ENCODE results near the gene SIRT3. TPM values are rescaled to one million over a fixed set of nuclear protein-coding genes. Genes with fewer than 3 reads are reported as not detected.

SIRT3 gene
- total RNA-seq, 6 experiments from 2014 or later: 9.2 to 22.0 (median 15.5) TPM

DNA sequence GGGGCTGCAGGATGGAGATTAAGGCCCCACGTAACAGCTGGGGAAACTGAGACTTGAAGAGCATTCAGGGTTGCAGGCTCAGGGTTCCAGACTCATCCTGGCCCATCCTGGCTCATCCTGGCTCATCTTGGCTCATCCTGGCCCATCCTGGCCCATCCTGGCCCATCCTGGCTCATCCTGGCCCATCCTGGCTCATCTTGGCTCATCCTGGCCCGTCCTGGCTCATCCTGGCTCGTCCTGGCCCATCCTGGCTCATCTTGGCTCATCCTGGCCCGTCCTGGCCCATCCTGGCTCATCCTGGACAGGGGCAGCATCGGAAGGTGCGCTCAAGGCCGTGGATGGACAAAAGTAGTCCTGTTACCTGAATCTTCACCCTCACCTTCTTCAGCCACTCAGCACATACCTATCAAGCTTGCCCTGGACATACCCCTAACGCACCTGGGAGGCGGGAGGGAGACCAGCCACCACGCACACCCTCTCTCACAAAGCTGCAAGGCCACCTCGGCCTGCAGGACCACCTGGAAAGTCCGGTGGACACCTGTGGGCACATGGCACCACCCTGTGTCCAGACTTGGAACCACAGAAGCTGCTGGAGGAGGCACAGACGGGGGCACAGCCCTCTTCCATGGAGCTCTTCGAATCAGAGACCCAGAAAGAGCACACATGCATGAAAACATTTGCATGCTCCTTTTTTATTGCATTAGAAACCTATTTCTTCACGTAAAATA is 21.8 kb upstream of the SIRT3 start:
- peaks cover 0 to 4% (median 0%) of the 10 kb centered on the region in 4 donors for H3K36me3 ChIP-seq
- intact Hi-C loops (cut with DNase I): loop anchor here in 1 of 2 donors (10.0 kb wide), 1 partner anchor 107 kb away; the partner anchor contains the start of gene B4GALNT4
- no peaks in the 10 kb centered on the region for H3K9me3 ChIP-seq
- peak in 2 of 4 donors; percentile 32 to 35 for ATAC-seq
- DNase-seq: no peak
- H3K4me1 ChIP-seq: no peaks in the 10 kb centered on the region
- no peak for TF ChIP-seq POLR2A (IDR thresholded peaks at IDR 0.05)
- TF ChIP-seq, protein P1, sequence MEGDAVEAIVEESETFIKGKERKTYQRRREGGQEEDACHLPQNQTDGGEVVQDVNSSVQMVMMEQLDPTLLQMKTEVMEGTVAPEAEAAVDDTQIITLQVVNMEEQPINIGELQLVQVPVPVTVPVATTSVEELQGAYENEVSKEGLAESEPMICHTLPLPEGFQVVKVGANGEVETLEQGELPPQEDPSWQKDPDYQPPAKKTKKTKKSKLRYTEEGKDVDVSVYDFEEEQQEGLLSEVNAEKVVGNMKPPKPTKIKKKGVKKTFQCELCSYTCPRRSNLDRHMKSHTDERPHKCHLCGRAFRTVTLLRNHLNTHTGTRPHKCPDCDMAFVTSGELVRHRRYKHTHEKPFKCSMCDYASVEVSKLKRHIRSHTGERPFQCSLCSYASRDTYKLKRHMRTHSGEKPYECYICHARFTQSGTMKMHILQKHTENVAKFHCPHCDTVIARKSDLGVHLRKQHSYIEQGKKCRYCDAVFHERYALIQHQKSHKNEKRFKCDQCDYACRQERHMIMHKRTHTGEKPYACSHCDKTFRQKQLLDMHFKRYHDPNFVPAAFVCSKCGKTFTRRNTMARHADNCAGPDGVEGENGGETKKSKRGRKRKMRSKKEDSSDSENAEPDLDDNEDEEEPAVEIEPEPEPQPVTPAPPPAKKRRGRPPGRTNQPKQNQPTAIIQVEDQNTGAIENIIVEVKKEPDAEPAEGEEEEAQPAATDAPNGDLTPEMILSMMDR (IDR thresholded peaks at IDR 0.05): peak in 2 of 4 donors; percentile 7 to 21
- no peak overlapping the region for H3K27ac ChIP-seq
- H3K4me3 ChIP-seq: no peak overlapping the region
- WGBS (ENCODE audit: insufficient coverage, low coverage, low lambda C conversion rate, missing lambda C conversion rate): 47% methylated on average over 10 of the region's 15 CpGs
- H3K27me3 ChIP-seq: no peaks in the 10 kb centered on the region

DNA sequence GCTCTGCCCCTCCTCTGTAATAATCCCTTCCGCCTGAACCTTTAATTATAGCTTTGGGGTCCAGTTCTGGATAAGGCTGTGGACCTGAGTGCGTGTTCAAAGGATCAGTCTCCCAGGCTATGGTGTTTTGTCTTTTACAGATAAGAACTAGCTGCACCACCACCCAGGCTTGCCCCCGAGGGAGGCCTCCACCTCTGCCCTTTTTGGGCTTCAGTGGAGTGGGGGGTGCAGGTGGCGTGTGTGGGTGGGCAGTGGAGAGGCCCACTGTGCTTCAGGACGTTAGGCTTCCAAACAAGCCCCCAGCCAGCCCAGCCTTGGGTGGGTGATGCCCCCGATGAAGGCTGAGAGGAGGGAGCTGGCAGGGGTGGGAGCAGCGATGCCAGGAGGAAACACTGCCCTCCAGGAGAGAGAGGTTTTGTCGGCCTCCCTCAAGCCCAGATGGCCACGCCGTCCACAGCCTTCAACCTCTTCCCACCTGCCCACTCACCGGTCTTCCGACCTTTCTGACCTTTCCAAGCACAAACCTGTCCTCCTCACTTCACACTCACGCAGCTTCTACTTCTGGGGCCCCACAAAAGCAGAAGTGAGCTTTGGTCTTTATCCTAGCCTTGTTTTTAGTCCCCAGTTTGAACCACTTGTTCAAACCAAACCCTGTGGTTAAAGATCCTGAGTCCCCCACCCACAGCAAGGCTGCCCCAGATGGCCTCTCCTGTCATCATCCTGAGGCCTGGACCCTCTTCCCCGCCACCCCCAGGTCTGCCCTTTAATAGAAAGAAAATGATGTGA is 21.0 kb upstream of the SIRT3 start:
- Histone ChIP-seq H3K27me3 (no peaks in the 10 kb centered on the region), H3K36me3 (peaks cover 0 to 12% (median 5%) of the 10 kb centered on the region in 4 donors), H3K4me3 (no peak overlapping the region), H3K27ac (no peak overlapping the region), H3K4me1 (no peaks in the 10 kb centered on the region), H3K9me3 (no peaks in the 10 kb centered on the region)
- TF ChIP-seq, protein P1 (IDR thresholded peaks at IDR 0.05): no peak
- TF ChIP-seq POLR2A (IDR thresholded peaks at IDR 0.05): no peak
- ATAC-seq (peak in 1 of 4 donors; percentile 15), DNase-seq (no peak)
- 54% methylated on average over 7 of the region's 14 CpGs for WGBS (ENCODE audit: insufficient coverage, low coverage, low lambda C conversion rate, missing lambda C conversion rate)
- intact Hi-C loops (cut with DNase I): loop anchor here in 1 of 2 donors (10.0 kb wide), 1 partner anchor 108 kb away; the partner anchor contains the start of gene B4GALNT4

DNA sequence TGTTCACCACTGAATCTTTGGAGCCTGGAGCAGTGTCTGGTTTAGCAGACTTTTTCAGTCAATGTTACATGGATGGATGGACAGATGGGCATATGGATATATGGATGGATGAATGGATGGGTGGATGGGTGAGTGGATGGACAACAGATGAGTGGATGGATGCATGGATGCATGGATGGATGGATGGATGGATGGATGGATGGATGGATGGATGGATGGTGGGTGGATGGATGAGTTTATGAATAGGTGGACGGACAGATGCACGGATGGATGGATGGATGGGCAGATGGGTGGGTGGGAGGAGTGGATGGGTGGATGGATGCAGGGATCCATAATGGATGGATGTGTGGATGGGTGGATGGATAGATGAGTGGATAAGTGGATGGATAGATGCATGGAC is 19.7 kb upstream of the SIRT3 start:
- H3K4me1 ChIP-seq: no peaks in the 10 kb centered on the region
- DNase-seq: no peak
- no peak for ATAC-seq
- H3K27me3 ChIP-seq: no peaks in the 10 kb centered on the region
- WGBS (ENCODE audit: insufficient coverage, low coverage, low lambda C conversion rate, missing lambda C conversion rate): 100% methylated on average over 2 of the region's 2 CpGs
- peaks cover 0 to 25% (median 13%) of the 10 kb centered on the region in 4 donors for H3K36me3 ChIP-seq
- TF ChIP-seq, protein P1 (IDR thresholded peaks at IDR 0.05): no peak
- no peak for TF ChIP-seq POLR2A (IDR thresholded peaks at IDR 0.05)
- H3K4me3 ChIP-seq: no peak overlapping the region
- intact Hi-C loops (cut with DNase I): loop anchor here in 1 of 2 donors (10.0 kb wide), 1 partner anchor 109 kb away; the partner anchor contains the start of gene B4GALNT4
- H3K9me3 ChIP-seq: no peaks in the 10 kb centered on the region
- no peak overlapping the region for H3K27ac ChIP-seq

DNA sequence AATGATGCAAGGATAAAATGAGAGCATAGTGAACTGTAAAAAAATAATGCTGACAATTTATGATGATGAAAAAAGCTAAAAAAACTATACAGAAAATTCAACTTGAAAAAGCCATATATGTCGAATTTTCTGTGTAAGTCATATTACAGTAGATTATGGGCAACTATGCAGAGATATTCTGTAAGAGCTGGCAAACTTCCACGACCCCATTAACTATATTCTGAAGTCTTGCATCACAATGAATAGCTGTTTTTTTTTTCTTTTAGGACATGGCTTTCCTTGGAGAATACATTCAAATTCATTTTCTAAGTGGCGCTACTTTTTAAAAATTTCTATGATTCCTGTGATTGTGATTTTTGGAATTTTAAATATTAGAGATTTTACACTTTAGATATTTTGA is 19.0 kb upstream of the SIRT3 start:
- no peak for ATAC-seq
- WGBS (ENCODE audit: insufficient coverage, low coverage, low lambda C conversion rate, missing lambda C conversion rate): 50% methylated on average over 3 of the region's 3 CpGs
- H3K36me3 ChIP-seq: peaks cover 0 to 32% (median 15%) of the 10 kb centered on the region in 4 donors

More for the DNA sequence above, 19.0 kb upstream of the SIRT3 start:
- intact Hi-C loops (cut with DNase I): loop anchor here in 1 of 2 donors (10.0 kb wide), 1 partner anchor 110 kb away; the partner anchor contains the start of gene B4GALNT4
- H3K27ac ChIP-seq: no peak overlapping the region
- no peak for TF ChIP-seq POLR2A (IDR thresholded peaks at IDR 0.05)
- TF ChIP-seq, protein P1 (IDR thresholded peaks at IDR 0.05): no peak
- H3K4me3 ChIP-seq: no peak overlapping the region
- no peaks in the 10 kb centered on the region for H3K4me1 ChIP-seq
- H3K27me3 ChIP-seq: no peaks in the 10 kb centered on the region
- no peaks in the 10 kb centered on the region for H3K9me3 ChIP-seq
- no peak for DNase-seq
